ENCODE data around the gene GABBR2.

Gene GABBR2

DNA sequence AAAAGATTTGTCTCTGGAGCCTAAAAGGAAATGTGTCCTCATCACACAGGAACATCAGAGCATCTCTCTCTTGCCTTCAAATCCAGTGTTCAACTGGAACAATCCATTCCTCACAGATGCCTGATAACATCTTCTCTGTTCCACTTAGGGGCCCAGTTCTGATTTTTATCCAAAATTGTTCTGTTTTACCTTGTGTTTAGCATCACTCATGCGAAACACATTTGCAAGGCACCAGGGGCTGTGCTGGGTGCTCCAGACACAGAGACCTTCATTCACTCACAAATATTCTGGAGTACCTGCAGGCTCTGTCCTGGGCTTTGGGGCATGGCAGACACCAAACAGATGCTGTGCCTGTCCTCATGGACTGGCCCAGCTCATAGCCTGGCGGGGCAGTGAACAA is 13.8 kb downstream of the GABBR2 start:
- no peak overlapping the region for H3K4me3 ChIP-seq (ENCODE audit: low read length)
- no peaks in the 10 kb centered on the region for H3K9me2 ChIP-seq (replicated peaks; ENCODE audit: insufficient read depth, low read length)
- H3K9ac ChIP-seq (ENCODE audit: low read length) = no peak overlapping the region
- no peaks in the 10 kb centered on the region for H3K27me3 ChIP-seq (replicated peaks; ENCODE audit: insufficient read depth, low read length)
- TF ChIP-seq EZH2 (optimal IDR thresholded peaks at IDR 0.05; ENCODE audit: low read depth, low read length) (no peak), EZH2phosphoT487 (IDR thresholded peaks at IDR 0.05; ENCODE audit: low read length) (no peak)
- TF ChIP-seq, protein P1, sequence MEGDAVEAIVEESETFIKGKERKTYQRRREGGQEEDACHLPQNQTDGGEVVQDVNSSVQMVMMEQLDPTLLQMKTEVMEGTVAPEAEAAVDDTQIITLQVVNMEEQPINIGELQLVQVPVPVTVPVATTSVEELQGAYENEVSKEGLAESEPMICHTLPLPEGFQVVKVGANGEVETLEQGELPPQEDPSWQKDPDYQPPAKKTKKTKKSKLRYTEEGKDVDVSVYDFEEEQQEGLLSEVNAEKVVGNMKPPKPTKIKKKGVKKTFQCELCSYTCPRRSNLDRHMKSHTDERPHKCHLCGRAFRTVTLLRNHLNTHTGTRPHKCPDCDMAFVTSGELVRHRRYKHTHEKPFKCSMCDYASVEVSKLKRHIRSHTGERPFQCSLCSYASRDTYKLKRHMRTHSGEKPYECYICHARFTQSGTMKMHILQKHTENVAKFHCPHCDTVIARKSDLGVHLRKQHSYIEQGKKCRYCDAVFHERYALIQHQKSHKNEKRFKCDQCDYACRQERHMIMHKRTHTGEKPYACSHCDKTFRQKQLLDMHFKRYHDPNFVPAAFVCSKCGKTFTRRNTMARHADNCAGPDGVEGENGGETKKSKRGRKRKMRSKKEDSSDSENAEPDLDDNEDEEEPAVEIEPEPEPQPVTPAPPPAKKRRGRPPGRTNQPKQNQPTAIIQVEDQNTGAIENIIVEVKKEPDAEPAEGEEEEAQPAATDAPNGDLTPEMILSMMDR (IDR thresholded peaks at IDR 0.05; ENCODE audit: low read length) = no peak
- no peak overlapping the region for H3K27ac ChIP-seq (ENCODE audit: low read length)
- H3F3A ChIP-seq (ENCODE audit: insufficient read depth, low read length) = no peaks in the 10 kb centered on the region
- H3K4me1 ChIP-seq (ENCODE audit: low read length) = no peaks in the 10 kb centered on the region
- no peaks in the 10 kb centered on the region for H4K20me1 ChIP-seq (ENCODE audit: insufficient read depth, low read length)
- no peak overlapping the region for H2AFZ ChIP-seq (ENCODE audit: low read length)
- H3K4me2 ChIP-seq (ENCODE audit: low read depth, low read length) = no peak overlapping the region
- no peaks in the 10 kb centered on the region for H3K9me3 ChIP-seq (replicated peaks; ENCODE audit: insufficient read depth, low read length)
- no peaks in the 10 kb centered on the region for H3K79me2 ChIP-seq (ENCODE audit: low read length)
- no peak for DNase-seq
- H3K36me3 ChIP-seq (replicated peaks; ENCODE audit: insufficient read depth, low read length) = no peaks in the 10 kb centered on the region

DNA sequence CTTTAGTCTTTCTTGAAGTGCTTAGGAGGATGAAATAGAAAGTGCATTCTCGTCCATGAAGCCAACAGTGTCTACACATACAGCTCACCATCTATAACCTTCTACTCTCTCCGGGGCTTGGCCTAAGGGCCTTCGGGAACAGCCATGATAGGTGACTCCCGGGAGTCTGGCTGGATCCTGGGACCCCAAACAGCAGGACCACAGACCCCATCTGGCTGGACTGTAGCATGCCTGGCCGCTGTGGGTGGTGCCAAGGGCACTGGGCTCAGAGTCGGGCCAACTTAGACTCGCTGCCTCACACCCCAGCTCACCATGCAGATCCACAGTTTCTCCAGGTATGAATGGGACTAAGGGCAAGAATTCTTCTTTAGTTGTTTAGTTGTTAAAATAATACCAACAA is 16.3 kb downstream of the GABBR2 start:
- Histone ChIP-seq H3K9ac (ENCODE audit: low read length) (no peak overlapping the region), H3K4me1 (ENCODE audit: low read length) (no peaks in the 10 kb centered on the region), H3F3A (ENCODE audit: insufficient read depth, low read length) (no peaks in the 10 kb centered on the region), H3K36me3 (replicated peaks; ENCODE audit: insufficient read depth, low read length) (no peaks in the 10 kb centered on the region), H3K9me3 (replicated peaks; ENCODE audit: insufficient read depth, low read length) (no peaks in the 10 kb centered on the region), H3K27me3 (replicated peaks; ENCODE audit: insufficient read depth, low read length) (no peaks in the 10 kb centered on the region), H4K20me1 (ENCODE audit: insufficient read depth, low read length) (no peaks in the 10 kb centered on the region), H3K4me2 (ENCODE audit: low read depth, low read length) (no peak overlapping the region), H3K27ac (ENCODE audit: low read length) (no peak overlapping the region), H2AFZ (ENCODE audit: low read length) (no peak overlapping the region), H3K79me2 (ENCODE audit: low read length) (no peaks in the 10 kb centered on the region), H3K4me3 (ENCODE audit: low read length) (no peak overlapping the region), H3K9me2 (replicated peaks; ENCODE audit: insufficient read depth, low read length) (no peaks in the 10 kb centered on the region)
- TF ChIP-seq EZH2 (optimal IDR thresholded peaks at IDR 0.05; ENCODE audit: low read depth, low read length) = no peak
- TF ChIP-seq, protein P1 (IDR thresholded peaks at IDR 0.05; ENCODE audit: low read length) = no peak
- no peak for TF ChIP-seq EZH2phosphoT487 (IDR thresholded peaks at IDR 0.05; ENCODE audit: low read length)
- no peak for DNase-seq

DNA sequence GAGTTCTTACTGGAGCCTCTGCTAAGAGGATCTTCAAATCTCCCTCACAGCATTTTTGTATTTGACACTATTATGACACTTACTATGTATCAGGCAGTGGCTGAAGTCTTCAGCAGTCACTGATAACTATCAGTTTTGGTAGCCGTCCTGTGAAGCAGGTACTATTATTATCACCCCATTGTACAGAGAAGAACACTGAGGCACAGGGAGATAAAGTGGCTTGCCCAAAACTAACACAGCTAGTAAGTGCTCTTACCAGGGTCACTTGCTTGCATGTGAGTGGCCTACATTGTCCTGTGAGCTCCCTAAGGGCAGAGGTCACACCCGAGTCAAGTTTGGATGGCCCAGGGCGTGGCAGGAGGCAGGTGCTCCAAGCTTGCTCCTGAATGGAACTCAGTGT is 16.8 kb downstream of the GABBR2 start:
- no peak overlapping the region for H2AFZ ChIP-seq (ENCODE audit: low read length)
- no peaks in the 10 kb centered on the region for H3K27me3 ChIP-seq (replicated peaks; ENCODE audit: insufficient read depth, low read length)
- no peaks in the 10 kb centered on the region for H3K79me2 ChIP-seq (ENCODE audit: low read length)
- no peaks in the 10 kb centered on the region for H3K36me3 ChIP-seq (replicated peaks; ENCODE audit: insufficient read depth, low read length)
- H3K9me2 ChIP-seq (replicated peaks; ENCODE audit: insufficient read depth, low read length) = no peaks in the 10 kb centered on the region
- TF ChIP-seq EZH2phosphoT487 (IDR thresholded peaks at IDR 0.05; ENCODE audit: low read length) (no peak), EZH2 (optimal IDR thresholded peaks at IDR 0.05; ENCODE audit: low read depth, low read length) (no peak)
- TF ChIP-seq, protein P1 (IDR thresholded peaks at IDR 0.05; ENCODE audit: low read length) = no peak
- H3K4me1 ChIP-seq (ENCODE audit: low read length) = no peaks in the 10 kb centered on the region
- no peak overlapping the region for H3K4me2 ChIP-seq (ENCODE audit: low read depth, low read length)
- no peak for DNase-seq
- no peak overlapping the region for H3K27ac ChIP-seq (ENCODE audit: low read length)
- H3K4me3 ChIP-seq (ENCODE audit: low read length) = no peak overlapping the region
- H4K20me1 ChIP-seq (ENCODE audit: insufficient read depth, low read length) = no peaks in the 10 kb centered on the region
- H3F3A ChIP-seq (ENCODE audit: insufficient read depth, low read length) = no peaks in the 10 kb centered on the region
- H3K9me3 ChIP-seq (replicated peaks; ENCODE audit: insufficient read depth, low read length) = no peaks in the 10 kb centered on the region
- no peak overlapping the region for H3K9ac ChIP-seq (ENCODE audit: low read length)

All from MM.1S (cell line).